Neuronal stem cell (in vitro differentiated cells): ENCODE measurements around the gene GFI1.
"Not testable (repeated sequence)": the region's sequence is repeated elsewhere in the genome, so short reads cannot be mapped to it uniquely, and the experiment has no call there.

ENCODE experiments used
- DNase-seq: peaks from one replicate; pipeline ENCODE4 v3.0.0-alpha.2; 2013; ENCODE audit warnings: low spot score
- H2AFZ ChIP-seq: one replicate; pipeline ENCODE4 v1.6.1; 2013; ENCODE audit warnings: mild to moderate bottlenecking, low read length, inconsistent platforms
- H2AK5ac ChIP-seq: 2 replicates; pipeline ENCODE4 v1.6.1; 2013; ENCODE audit warnings: low read depth, mild to moderate bottlenecking, inconsistent platforms, low read length, moderate library complexity, mixed read lengths
- H2BK120ac ChIP-seq: 2 replicates; pipeline ENCODE4 v1.6.1; 2013; ENCODE audit warnings: low read depth, mild to moderate bottlenecking, inconsistent platforms, low read length, moderate library complexity, mixed read lengths
- H2BK12ac ChIP-seq: one replicate; pipeline ENCODE4 v1.6.1; 2013; ENCODE audit warnings: low read length, inconsistent platforms
- H2BK15ac ChIP-seq: 2 replicates; pipeline ENCODE4 v1.6.1; 2013; ENCODE audit warnings: mild to moderate bottlenecking, low read length, inconsistent platforms, mixed read lengths
- H2BK5ac ChIP-seq: one replicate; pipeline ENCODE4 v1.6.1; 2013; ENCODE audit warnings: inconsistent platforms, mild to moderate bottlenecking, low read length, moderate library complexity
- H3K14ac ChIP-seq: one replicate; pipeline ENCODE4 v1.6.1; 2013; ENCODE audit warnings: low read length, inconsistent platforms
- H3K18ac ChIP-seq: 2 replicates; pipeline ENCODE4 v1.6.1; 2013; ENCODE audit warnings: low read length, inconsistent platforms
- H3K23ac ChIP-seq: 2 replicates; pipeline ENCODE4 v1.6.1; 2013; ENCODE audit warnings: low read depth, mild to moderate bottlenecking, mixed read lengths, low read length, inconsistent platforms; ENCODE audit not compliant: poor library complexity
- H3K27ac ChIP-seq: replicated peaks from 3 replicates; pipeline ENCODE4 v1.5.1; 2013; ENCODE audit warnings: low read length, inconsistent platforms
- H3K27me3 ChIP-seq, 3 experiments: 2 replicates each; pipeline ENCODE4 v1.6.1; 2013; ENCODE audit warnings: low read length in 3 of 3, mild to moderate bottlenecking in 2 of 3, inconsistent platforms in 1 of 3, low read depth in 1 of 3, mixed read lengths in 1 of 3, moderate library complexity in 1 of 3; ENCODE audit not compliant: control insufficient read depth in 3 of 3, insufficient read depth in 3 of 3
- H3K36me3 ChIP-seq, 2 donors: replicated peaks in 1 of 2; 2 replicates each; pipeline ENCODE4 v1.6.1; 2013; ENCODE audit warnings: low read length in 2 of 2; ENCODE audit not compliant: control insufficient read depth in 2 of 2, insufficient read depth in 2 of 2
- H3K4ac ChIP-seq: 2 replicates; pipeline ENCODE4 v1.6.1; 2013; ENCODE audit warnings: inconsistent platforms, mild to moderate bottlenecking, low read length, moderate library complexity
- H3K4me1 ChIP-seq, 2 donors: 1 replicate in 1 of 2; 2 replicates in 1 of 2; pipeline ENCODE4 v1.6.1; 2013; ENCODE audit warnings: low read length in 2 of 2, low read depth in 1 of 2; ENCODE audit not compliant: control insufficient read depth in 2 of 2, insufficient read depth in 1 of 2
- H3K4me2 ChIP-seq: one replicate; pipeline ENCODE4 v1.6.1; 2013; ENCODE audit warnings: mild to moderate bottlenecking, low read length, inconsistent platforms; ENCODE audit not compliant: insufficient read depth, poor library complexity, severe bottlenecking
- H3K4me3 ChIP-seq, 2 donors: 2 replicates each; pipeline ENCODE4 v1.5.1; 2013; ENCODE audit warnings: low read length in 2 of 2, mild to moderate bottlenecking in 2 of 2, inconsistent platforms in 1 of 2, moderate library complexity in 1 of 2
- H3K79me1 ChIP-seq: one replicate; pipeline ENCODE4 v1.6.1; 2013; ENCODE audit warnings: low read depth, mild to moderate bottlenecking, inconsistent platforms, low read length, moderate library complexity
- H3K9ac ChIP-seq: one replicate; pipeline ENCODE4 v1.6.1; 2013; ENCODE audit warnings: mild to moderate bottlenecking, low read depth, low read length, inconsistent platforms; ENCODE audit not compliant: poor library complexity
- H3K9me3 ChIP-seq, 2 donors: replicated peaks in 1 of 2; 2 replicates each; pipeline versions ENCODE3 to v1.6.1; 2013; ENCODE audit warnings: low read length in 2 of 2, mild to moderate bottlenecking in 2 of 2, inconsistent platforms in 1 of 2, low read depth in 1 of 2, mixed read lengths in 1 of 2, moderate library complexity in 1 of 2; ENCODE audit not compliant: control insufficient read depth in 2 of 2, insufficient read depth in 1 of 2
- H4K8ac ChIP-seq: one replicate; pipeline ENCODE4 v1.6.1; 2013; ENCODE audit warnings: low read depth, mild to moderate bottlenecking, inconsistent platforms, low read length, moderate library complexity
- H4K91ac ChIP-seq: one replicate; pipeline ENCODE4 v1.6.1; 2013; ENCODE audit warnings: low read length, low read depth, mild to moderate bottlenecking, inconsistent platforms; ENCODE audit not compliant: poor library complexity
- WGBS, 2 donors: extraction: QIAGEN DNeasy Blood & Tissue Kit; methylation state at CpG; one replicate each; pipeline ENCODE4 v1.1.7; 2013; ENCODE audit warnings: missing lambda C conversion rate in 2 of 2, mixed read lengths in 1 of 2; ENCODE audit not compliant: insufficient read length in 2 of 2, insufficient replicate concordance in 1 of 2; ENCODE audit errors: extremely low coverage in 2 of 2; 5-methylcytosine and 5-hydroxymethylcytosine counted together

GFI1 gene

GRCh38 chr1:92524944-92525590 lies 38.3 kb upstream of the GFI1 start:
- not testable (repeated sequence) for H2BK120ac ChIP-seq, H3K9ac ChIP-seq, H2AFZ ChIP-seq, H3K18ac ChIP-seq, H2AK5ac ChIP-seq, H3K9me3 ChIP-seq, DNase-seq, H3K23ac ChIP-seq, H3K79me1 ChIP-seq, H3K4ac ChIP-seq, H3K4me2 ChIP-seq, H3K4me3 ChIP-seq, H3K27me3 ChIP-seq, H2BK5ac ChIP-seq, H3K27ac ChIP-seq, H3K36me3 ChIP-seq, H2BK15ac ChIP-seq, H2BK12ac ChIP-seq, H3K14ac ChIP-seq, H3K4me1 ChIP-seq, H4K91ac ChIP-seq, H4K8ac ChIP-seq
- WGBS, 2 donors: no CpG with 5 or more reads among the region's 9 CpGs

- Histone ChIP-seq H2BK15ac (no peak overlapping the region), H4K8ac (no peak overlapping the region), H4K91ac (no peak overlapping the region), H3K79me1 (no peaks in the 10 kb centered on the region), H3K18ac (no peak overlapping the region), H3K36me3 (no peaks in the 10 kb centered on the region), H3K27ac (no peak overlapping the region), H3K4me1 (no peaks in the 10 kb centered on the region), H3K4ac (no peak overlapping the region), H2AK5ac (no peak overlapping the region), H3K4me3 (no peak overlapping the region), H3K27me3 (no peaks in the 10 kb centered on the region), H3K9me3 (no peaks in the 10 kb centered on the region), H2BK12ac (no peak overlapping the region), H3K23ac (no peak overlapping the region), H2AFZ (no peak overlapping the region), H2BK120ac (no peak overlapping the region), H2BK5ac (no peak overlapping the region), H3K9ac (no peak overlapping the region), H3K4me2 (no peak overlapping the region), H3K14ac (no peak overlapping the region)
- no peak for DNase-seq
- WGBS, 2 donors: no CpG with 5 or more reads among the region's 2 CpGs
Observed at GRCh38 chr1:92519043-92519442, 32.3 kb upstream of the GFI1 start.

- H3K36me3 ChIP-seq: no peaks in the 10 kb centered on the region
Observed at GRCh38 chr1:92516574-92516973, 29.8 kb upstream of the GFI1 start.

GRCh38 chr1:92515796-92516201 lies 29.1 kb upstream of the GFI1 start:
- no peak overlapping the region for H4K8ac ChIP-seq
- no peak overlapping the region for H2AK5ac ChIP-seq
- H4K91ac ChIP-seq: no peak overlapping the region
- H3K27me3 ChIP-seq: no peaks in the 10 kb centered on the region
- no peak overlapping the region for H2BK120ac ChIP-seq
- DNase-seq: no peak
- no peaks in the 10 kb centered on the region for H3K9me3 ChIP-seq
- WGBS, 2 donors: no CpG with 5 or more reads among the region's 3 CpGs
- H3K27ac ChIP-seq: no peak overlapping the region
- no peak overlapping the region for H2BK12ac ChIP-seq
- H3K36me3 ChIP-seq: no peaks in the 10 kb centered on the region
- no peak overlapping the region for H3K14ac ChIP-seq
- H2BK5ac ChIP-seq: no peak overlapping the region
- H3K79me1 ChIP-seq: no peaks in the 10 kb centered on the region
- no peak overlapping the region for H2BK15ac ChIP-seq
- H3K4ac ChIP-seq: no peak overlapping the region
- no peak overlapping the region for H3K9ac ChIP-seq
- H3K4me3 ChIP-seq: no peak overlapping the region
- H3K4me2 ChIP-seq: no peak overlapping the region
- H3K4me1 ChIP-seq: no peaks in the 10 kb centered on the region
- H3K18ac ChIP-seq: no peak overlapping the region
- no peak overlapping the region for H3K23ac ChIP-seq
- no peak overlapping the region for H2AFZ ChIP-seq

More at GRCh38 chr1:92516574-92516973, 29.8 kb upstream of the GFI1 start:
- H3K18ac ChIP-seq: no peak overlapping the region
- no peak overlapping the region for H2AFZ ChIP-seq
- no peak for DNase-seq
- no peak overlapping the region for H3K4ac ChIP-seq
- no peak overlapping the region for H4K91ac ChIP-seq
- H3K9me3 ChIP-seq: no peaks in the 10 kb centered on the region
- H3K27ac ChIP-seq: no peak overlapping the region
- H3K4me3 ChIP-seq: no peak overlapping the region
- H3K79me1 ChIP-seq: no peaks in the 10 kb centered on the region
- H2BK12ac ChIP-seq: no peak overlapping the region
- no peak overlapping the region for H4K8ac ChIP-seq
- H3K14ac ChIP-seq: no peak overlapping the region
- H3K4me1 ChIP-seq: no peaks in the 10 kb centered on the region
- H3K4me2 ChIP-seq: no peak overlapping the region
- no peak overlapping the region for H2BK5ac ChIP-seq
- H2BK15ac ChIP-seq: no peak overlapping the region
- no CpG with 5 or more reads among the region's 1 CpG for WGBS, 2 donors
- H3K23ac ChIP-seq: no peak overlapping the region
- no peak overlapping the region for H3K9ac ChIP-seq
- no peak overlapping the region for H2BK120ac ChIP-seq
- H3K27me3 ChIP-seq: no peaks in the 10 kb centered on the region
- no peak overlapping the region for H2AK5ac ChIP-seq
